GM21737 (cell line): ENCODE results near the gene PRICKLE1.

ENCODE experiments used
- ATAC-seq: cut with Tn5 transposase; IDR thresholded peaks from one replicate; pipeline ENCODE4 v1.9.1; 2021; ENCODE audit warnings: mild to moderate bottlenecking, moderate library complexity; ENCODE audit not compliant: unreplicated experiment

Gene PRICKLE1

DNA sequence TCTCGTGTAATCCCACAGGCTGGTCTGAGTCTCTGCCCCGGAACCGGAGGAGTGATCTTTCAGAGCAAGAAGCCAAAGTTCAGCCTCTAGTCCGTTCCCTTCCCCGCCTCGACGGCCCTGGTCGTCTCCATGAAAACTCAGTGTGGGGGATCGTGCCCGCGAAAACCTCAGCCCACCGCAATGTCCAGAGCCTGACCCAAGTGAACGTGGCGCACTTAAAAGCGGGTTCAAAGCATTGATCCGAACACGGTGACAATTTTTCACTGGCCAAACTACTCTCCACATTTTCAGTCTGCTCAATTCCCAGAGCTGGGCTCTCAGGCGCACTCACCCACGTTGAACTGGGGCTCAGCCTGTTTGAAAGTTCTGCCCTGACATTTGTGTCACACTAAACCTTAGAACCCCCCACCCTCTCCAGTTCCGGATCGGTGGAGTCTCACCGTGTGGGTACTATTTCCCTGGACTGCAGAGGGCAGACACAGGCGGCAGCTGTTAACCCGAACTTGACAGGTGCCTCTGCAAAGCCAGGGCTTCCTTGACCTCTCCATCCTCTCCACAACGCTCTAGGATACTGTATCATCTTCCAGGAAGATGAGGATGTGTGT lies 886 bp upstream of the PRICKLE1 start:
- no peak for ATAC-seq

DNA sequence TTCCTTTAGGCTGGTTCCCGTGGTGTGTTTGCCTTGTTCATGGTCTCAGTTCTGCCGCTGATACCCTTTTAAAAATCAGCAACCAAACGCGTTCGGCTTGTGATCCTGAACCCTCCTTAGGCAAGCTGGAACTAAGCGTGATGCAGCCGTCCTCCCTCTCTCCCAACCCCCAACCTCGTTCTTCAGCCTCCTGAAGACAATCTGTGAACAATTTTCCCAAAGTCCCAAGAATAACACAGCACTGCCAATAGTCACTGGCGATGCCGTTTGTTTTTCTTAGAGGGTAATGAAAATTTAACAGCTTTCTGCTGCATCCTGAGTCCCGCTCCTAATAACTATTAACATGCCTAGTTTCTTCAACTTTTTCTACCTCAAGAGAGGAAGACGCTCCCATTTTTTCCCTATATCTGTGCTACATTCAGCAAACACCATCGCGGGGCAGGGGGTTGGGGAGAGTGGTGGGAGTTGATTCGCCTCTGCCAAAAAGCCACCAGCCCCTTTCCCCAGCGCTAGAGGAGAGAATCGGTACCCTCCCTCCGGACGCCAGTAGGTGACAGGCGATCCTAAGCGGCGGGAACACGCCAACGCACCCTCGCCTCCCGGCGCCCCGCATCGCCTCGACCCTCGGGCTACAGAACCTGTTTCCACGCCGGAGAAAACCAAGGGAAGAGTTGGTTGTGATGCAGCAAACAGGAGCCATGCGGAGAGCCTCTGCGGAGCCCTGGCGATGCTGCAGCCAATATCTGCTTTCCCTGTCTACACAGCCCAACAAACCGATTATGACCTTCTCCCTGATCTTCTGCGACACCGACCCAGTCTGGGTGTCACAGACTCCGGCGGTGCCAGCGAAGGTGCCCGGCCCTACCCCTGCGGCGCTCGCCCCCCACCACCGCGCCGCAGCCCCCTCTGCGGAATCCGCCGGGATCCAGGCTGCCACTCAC lies 752 bp downstream of the PRICKLE1 start:
- ATAC-seq: peak; percentile 34

DNA sequence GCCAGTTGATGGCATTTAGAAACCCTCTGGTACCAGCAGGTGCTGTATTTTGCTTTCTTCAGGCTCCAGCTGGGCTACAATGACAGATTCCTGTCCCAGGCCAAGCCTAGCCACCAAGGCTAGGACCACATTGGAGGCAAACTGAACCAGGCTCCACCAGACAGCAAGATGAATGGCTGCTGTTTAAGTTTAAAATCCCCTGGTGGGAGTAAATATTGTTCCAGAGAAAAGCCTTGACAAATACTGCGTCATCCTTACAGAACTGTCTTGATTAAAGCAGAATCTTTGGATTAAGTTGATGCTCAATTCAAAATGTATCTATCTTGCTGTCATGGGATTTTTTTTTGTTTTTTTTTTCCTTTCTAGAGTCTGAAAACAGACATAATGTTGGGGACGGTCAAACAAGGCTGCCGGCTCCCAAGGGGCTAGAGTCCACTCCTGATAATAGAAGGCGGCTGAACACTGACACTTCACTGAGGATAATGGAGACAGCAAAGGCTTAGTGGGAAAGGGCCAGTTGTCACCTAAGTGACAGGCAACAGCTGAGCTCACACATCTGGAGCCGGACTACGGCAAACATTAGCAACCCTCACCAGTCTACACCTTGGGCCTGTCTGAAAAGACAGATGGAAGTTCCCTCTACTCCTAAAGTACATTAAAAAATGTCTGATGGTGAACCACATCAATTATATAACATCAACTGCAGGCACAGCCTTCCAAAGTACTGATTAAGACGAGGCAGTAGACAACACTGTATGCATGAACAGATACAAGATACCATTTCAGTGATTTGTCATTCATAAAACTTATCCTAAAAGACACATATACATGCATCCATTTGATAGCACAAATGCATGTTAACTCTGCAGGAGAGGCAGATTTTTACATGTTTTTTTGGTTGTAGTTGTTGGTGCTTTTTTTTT lies 1.7 kb downstream of the PRICKLE1 start:
- ATAC-seq: no peak

DNA sequence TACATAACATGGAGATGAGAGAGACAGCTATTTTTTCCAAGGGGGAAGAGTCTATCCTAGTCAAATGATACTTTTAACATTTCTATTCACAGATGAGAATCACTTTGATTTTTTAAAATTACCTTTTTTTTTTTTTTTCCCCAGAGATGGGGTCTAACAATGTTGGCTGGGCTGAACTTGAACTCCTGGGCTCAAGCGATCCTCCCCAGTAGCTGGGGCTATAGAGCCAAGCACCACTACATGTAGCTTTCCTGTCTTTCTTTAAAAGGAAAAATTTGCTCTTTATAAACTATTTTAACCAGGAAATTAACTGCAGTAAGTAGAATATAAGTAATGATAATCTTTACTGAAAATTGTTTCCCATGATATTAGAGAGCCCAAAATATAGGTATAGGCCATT lies 3.3 kb downstream of the PRICKLE1 start:
- no peak for ATAC-seq

DNA sequence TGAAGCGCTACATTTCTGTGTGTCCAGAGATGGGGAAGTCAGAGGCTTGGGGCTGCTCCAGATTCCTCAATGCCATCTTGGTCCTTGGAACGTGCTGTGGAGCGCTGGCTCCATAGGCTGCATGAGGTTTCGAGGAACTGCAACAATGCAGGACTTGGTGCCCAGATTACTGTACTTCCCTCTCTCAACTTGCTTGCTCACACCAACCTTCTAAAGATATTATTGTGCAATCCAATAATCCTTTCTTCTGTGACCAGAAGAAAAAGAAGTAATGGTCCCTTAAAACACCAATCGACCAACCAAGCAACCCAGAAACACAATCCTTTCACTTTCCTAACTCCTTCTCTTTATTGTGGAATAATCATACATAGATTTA lies 3.7 kb downstream of the PRICKLE1 start:
- ATAC-seq: no peak

DNA sequence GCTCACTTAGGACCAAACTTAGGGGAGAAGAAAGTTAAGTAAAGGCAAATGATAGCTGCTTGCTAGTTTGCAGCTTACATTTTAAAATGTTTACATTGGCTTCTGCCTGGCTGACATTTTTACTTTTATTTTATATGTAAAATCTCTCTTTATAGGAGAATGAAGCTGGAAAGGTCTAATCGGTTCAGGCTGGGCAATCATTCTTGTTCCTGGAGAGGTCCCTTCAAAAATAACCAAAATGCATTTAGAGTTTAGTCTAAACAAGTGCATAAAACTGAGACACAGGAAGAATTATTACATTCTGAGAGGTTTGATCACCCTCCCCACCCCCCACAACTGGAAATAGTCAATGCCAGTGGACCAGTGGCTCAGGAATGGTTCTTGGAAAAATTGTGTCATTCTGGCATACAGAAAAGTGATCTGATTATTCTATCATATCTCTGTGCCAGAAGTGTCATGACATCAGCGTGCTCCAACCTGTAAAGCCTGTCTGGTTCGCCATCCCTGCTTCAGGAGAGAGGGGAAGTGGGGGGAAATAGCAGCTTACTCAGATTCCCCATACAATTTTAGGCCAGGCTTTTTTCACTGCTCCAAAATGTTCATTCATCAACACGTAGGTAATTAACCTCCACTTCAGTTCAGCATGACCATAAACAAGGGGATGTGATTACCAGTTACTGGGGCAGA lies 4.2 kb downstream of the PRICKLE1 start:
- no peak for ATAC-seq

DNA sequence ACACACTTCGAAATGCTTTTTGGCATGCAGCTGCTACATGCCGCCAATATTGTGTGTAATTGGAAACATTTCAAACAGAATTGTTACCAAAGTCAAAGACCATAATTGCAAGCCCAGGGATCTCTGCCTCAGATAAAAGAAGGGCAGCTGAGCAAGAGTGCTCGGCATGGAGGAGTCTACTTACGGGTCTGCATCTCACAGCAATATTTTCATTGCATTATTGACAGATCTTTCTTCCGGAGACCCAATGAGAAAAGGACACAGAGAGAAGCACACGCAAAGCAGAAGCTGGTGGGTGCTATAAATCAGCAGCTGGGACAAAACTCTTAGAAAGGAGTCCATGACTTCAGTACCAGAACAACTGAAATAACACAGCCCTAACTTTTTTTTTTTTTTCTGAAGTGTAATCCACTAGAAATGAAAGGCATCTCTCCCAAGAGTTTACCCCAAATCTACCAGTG lies 4.9 kb downstream of the PRICKLE1 start:
- ATAC-seq: no peak

DNA sequence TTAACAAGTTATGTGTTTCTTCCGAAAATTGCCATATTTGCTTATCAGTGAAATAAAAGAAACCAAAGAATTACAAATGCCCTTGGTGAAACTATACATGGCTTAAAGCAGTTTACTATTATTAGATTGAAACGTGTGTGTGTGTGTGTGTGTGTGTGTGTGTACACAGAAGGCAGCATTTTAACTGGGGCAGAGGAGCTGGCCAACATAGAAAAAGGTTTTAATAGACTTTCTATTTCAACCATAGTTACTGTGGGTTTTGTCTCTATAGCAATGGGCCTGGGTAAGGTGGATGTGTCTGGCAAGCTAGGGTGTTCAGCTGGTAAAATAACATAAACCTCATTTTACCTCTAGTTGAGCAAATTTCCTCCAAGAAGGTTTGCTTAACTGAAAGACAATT lies 6.5 kb downstream of the PRICKLE1 start:
- no peak for ATAC-seq

DNA sequence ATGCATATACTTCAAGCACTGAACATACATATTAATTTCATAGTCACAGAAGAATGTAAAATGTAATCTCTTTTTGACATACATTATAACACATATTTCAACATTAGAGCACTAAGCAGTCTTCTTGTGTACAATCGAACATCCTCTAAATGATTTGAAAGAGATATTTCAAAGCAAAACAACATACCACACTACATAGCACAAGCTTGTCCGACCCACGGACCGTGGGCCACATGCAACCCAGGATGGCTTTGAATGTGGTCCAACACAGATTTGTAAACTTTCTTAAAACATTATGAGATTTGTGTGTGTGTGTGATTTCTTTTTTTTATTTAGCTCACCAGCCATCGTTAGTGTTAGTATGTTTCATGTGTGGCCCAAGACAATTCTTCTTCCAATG lies 7.0 kb downstream of the PRICKLE1 start:
- no peak for ATAC-seq

DNA sequence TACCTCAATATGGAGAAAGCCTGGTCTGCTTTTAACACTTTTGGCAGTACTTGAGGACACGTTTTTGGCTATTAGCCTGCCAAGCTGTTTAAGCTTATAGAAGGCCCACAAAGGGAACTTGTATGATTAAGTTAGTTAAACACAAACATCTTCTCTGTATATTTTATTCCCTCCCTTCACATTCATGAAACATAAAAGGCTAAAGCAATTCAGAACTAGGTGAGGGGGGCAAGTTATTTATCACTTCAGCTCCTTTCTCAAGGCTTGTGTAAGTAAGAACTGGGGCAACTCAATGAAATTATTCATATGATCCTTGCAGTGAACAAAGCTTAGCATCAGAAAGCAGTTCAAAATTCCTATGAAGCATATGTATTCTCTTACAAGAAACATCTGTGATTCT lies 7.5 kb downstream of the PRICKLE1 start:
- ATAC-seq: no peak

DNA sequence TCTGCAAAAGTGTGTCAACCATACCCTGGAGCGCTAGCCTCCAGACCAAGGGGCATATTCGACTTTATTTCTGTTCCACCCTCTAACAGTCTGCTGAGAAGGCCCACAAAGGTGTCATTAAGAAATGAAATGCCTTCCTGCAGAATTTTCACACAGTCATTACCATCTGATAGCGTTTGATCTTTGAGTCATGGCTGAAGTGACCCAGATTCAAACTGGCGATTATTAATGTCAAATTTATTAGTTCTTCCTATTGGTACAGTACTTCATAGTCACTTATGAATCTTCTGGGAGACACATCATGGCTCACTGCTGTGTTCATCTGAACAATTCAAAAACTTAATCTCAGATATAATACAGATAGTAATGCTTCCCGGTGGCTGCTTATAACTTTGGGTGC lies 13.2 kb downstream of the PRICKLE1 start:
- no peak for ATAC-seq

DNA sequence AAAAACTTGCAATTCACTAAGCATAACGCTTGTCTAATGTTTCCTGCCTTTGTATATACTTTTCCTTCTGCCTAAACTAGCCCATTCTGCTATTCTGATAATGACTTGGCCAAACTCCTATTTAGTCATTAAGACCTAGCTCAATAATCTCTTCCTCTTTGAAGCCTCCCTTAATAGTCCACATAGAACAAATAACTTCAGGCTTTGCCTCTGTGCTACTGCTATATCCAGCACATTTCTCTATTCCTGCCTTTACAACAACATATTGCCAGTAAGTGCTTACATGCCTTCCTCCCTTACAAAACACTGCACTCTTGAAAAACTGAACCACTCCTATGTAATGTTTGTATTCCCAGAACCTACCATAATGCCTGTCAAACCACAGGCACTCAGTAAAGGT lies 13.8 kb downstream of the PRICKLE1 start:
- no peak for ATAC-seq

DNA sequence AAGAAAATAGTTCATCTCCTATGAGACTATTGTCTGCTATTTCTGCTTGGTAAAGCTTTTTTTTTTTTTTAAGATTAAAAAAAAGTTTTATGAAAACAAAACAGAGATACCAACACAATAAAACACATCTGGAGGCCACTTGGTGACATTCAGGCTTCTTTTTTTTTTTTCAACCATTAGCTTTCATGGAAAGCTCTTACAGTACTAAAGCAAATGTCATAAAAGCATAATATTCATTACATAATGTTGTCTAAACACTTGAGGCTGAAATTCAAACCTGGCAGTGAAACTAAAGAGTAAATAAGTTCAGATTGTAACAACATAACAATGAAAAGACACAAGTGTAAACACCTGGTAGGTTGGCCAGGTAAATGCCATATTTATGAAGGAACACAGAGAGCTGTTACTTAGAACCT lies 14.7 kb downstream of the PRICKLE1 start:
- no peak for ATAC-seq

DNA sequence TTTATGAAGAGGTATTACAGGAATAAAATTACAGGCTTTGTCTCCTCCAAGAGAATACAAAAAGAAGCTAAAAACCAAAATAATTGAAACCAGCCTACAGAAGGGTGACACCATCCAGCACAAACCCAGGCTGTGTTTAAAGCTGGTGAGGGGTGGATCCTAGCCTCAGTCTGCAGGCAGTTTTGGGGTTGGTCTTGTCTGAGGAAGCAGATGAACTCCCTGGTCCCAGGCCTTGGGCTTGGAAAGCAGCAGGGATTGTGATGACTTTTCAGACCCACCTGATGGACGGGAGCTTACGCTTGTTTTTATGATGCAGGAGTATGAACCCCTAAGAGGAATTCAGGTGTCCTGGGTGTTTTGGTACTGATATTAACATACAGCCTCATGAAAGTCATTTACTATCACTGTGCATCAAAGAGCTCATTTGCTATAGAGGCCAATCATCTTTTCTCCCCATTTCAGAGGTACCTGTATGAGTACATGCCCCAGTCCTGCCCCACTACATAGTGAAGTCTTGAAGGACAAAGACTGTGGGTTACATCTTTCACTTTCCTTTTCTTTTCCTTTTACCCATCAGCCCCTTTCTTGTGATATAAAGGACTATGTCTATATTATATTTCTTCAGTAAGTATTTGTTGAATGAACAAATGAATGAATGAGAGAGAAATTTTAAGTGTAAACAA lies 18.1 kb downstream of the PRICKLE1 start:
- no peak for ATAC-seq

DNA sequence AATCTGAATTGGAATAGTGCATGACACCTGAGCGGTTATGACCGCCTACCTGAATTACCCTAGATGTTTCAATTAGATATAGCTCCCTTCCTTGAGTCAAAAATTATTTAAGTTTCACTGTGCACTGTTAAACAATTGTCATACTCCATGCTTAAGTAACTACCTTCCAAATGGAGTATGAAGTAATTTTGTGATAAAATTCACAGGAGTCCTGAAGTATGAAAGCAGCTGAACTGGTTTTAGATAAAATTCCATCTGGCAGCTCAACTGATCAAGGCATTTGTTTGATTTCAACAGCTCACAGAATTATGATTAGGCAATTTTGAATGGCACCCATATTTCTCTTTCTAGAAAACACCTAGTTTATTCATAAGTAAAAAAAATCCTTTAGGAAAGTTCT lies 19.5 kb downstream of the PRICKLE1 start:
- no peak for ATAC-seq

DNA sequence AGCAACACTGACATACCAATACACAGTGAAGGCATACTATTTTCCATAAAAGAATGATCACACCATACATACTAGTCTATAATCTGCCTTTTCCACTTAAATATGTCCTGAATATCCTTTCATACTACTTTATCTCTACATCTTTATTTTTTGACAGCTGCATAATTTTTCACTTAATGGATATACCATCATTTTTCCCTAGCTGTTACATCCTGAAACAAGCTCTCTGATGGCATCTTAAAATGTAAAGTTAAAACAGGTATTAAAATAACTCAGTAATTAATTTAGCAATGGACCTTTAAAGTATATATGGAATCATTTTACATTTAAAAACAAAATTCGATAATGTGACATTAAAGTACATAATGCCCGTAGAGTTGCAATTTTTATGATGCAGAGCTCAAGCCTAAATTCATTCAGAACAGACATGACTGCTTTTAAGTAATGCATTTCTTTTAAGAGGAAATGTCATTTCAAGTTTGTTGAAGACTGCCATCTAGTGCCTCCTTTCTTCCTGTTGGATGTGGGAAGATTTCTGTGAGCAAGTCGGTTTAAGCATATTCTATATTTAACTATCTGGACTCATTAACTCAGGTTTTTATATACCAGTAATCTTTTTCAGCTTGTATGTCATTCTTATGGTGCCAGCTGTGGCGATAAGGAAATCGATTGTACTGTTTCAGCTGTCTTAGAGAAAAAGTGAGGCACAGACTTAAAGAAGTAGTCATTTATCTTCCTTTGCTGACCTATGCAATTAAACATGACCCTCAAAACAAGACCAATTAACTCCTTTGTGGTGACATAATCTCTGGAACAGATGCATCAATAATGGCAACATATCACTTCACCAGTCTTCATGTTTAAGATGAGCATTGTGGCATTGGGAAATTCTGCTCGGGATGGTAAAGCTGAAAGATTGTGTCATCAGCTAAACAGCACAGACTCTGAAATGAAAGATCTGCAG lies 20.3 kb downstream of the PRICKLE1 start:
- peak; percentile 68 for ATAC-seq

DNA sequence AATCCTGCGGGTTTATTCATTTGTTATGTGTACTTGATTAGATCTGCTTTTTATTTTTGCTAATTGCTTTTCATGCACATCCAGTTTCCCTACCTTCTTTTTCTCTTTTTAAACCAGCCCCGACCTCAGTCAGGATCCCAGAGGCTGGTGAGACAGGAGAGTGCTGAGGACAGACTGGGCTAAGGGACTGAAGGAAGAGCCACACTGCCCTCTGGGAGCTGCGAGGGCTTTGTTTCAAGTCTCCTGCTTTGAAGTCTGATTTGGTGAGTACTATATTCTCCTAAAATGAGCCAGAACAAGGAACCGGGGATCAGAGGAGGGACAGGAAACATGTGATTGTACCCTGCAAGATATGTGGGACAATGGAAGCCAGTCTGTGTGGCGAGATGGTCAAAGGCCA lies 23.9 kb downstream of the PRICKLE1 start:
- ATAC-seq: no peak

DNA sequence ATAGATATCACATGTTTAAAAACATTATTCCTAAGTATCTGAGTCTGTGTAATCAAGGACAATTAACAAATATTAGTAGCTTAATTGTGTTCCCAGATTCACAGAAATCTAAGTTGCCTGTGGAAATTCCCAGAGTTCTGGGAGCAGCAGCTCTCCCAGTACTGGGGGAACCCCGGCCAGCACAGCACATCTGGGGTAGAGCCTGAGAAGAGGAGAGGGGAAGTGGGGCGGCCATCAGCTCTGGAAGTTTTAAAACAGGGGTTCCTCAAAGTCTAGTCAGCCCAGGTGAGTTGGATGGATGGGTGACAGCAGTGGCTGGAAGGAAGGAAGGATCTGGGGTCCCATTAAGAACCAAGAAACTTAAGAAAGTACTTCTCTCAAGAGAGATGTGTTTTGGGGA lies 24.6 kb downstream of the PRICKLE1 start:
- no peak for ATAC-seq

DNA sequence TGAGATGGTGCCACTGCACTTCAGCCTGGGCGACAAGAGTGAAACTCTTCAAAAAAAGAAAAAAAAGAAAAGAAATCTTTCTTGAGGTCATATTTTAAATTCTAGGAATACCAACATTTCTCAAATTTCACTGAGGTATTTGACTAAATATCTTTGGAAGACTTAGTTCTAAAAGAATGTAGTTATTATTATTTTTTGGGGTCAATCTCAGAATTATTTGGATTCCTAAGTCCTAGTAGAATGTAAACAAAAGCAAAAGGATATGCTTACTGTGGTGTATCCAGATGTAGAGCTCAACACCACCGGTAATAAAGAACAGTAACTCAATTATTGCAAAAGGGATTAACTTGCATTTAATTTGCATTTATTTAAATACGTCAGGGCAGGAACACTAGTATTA lies 25.0 kb downstream of the PRICKLE1 start:
- ATAC-seq: no peak
